ELF-1 (cell line): ENCODE results near the gene ERICH2.
A peak's percentile ranks its signal among the peaks of the same experiment; 100 is the strongest.

Experiments
- DNase-seq: peaks from one replicate; pipeline ENCODE4 v3.0.0-alpha.2; 2016; ENCODE audit warnings: low read depth, low spot score

The ERICH2 gene

DNA sequence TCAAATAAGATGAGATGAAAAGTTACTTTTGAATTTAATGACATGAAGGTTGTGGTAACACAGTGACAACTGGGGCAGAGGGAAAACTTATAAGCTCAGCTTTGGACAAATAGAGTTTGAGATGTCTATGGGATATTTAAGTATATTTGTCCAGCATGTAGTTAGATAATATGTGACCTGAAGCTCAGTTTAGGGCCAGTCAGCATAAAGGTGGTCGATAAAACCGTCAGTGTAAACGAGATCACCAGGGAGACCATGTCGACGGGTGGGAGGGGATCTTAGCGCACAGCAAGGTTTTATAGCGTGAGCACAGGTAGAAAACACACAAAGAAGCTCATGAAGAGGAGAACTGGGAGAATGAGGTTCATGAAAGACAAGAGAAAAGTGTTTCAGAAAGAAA lies 7.4 kb upstream of the ERICH2 start:
- no peak for DNase-seq

DNA sequence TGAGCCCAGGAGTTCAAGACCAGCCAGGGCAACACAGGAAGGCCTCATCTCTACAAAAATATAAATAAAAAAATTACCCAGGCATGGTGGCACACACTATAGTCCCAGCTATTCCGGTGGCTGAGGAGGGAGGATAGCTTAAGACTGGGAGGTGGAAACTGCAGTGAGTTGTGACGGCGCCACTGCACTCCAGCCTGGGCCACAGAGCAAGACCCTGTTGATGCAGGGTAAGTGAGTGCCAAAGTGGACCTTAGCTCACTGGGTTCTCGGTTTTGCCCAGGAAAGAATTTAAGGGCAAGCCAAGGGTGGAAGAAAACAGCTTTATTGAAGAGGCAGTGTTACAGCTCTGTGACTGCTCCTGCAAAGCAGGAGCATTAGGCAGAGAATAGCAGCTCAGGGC lies 6.9 kb upstream of the ERICH2 start:
- DNase-seq, result no peak

DNA sequence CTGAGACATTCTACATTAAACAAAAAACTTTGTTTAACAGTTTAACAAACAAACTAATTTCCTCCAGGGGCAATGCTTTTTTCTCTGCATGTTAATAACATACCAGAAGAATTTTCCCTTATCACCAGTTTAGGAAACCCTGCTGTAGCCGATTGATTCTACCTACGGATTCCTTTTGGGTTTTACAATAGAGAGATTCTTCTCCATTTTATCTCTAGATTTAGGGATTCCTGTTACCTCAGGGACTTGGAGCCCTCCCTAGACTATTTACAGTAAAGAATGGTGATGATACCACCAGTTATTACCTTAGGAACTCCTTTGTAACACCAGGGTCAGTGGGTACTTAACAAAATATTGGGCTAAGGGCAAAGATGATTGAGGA lies 5.3 kb upstream of the ERICH2 start:
- no peak for DNase-seq

DNA sequence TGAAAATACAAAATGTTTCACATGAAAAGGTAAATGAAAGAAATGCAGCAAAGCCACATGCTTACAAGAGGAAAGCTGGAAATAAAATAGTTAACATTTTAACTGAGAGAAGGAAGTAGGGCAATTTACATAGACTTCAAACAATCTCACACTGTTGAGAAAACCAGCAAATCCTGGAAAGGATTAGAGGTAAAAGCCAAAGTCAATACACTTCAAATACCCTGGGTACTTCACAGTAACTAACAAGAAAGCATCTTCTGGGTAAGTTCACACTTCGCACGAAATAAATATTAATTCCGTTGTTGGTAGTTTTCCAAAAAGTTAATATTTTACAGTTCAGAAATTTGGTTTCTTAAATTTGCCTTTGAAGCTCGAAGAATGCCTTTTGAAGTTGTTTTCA lies 3.5 kb upstream of the ERICH2 start:
- no peak for DNase-seq

DNA sequence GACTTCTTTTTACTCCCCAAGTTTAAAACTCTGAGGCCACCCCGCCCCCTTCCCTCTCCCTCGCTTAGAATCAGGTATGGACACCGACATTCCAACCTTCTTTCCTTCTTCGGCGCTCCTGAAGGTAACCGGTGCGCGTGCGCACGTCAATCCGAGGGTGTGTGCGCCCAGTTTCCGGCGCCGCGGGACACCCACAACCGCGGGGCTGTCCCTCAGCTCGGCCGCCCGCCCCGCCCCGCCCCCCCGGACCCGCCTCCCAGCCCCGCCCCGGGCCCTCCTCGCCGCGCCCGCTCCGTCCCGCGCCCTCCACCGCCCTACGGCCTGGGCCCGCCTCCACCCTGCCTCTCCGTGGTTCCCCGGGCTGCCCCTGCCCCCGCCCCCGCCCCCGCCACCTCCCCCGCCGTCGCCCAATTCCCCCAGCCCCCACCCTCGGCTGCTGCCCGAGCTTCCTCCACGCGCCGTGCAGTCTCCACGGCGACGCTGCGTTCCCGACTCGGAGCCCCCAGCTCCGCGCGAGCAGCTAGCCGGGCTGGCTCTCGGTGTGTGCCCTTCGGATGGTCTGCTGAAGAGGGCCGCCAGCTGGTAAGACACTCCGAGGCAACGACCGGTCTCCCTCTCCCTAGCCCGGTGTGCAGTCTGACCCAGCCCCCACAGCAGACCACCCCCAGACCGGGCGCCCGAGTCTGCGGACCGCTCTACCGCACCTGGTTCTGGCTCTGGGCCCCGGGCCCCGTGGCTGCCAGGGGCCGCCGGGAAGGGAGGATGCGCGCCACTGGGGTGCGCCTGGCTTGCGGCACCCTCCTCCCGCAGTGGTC lies 635 bp downstream of the ERICH2 start:
- peak; percentile 92 for DNase-seq

DNA sequence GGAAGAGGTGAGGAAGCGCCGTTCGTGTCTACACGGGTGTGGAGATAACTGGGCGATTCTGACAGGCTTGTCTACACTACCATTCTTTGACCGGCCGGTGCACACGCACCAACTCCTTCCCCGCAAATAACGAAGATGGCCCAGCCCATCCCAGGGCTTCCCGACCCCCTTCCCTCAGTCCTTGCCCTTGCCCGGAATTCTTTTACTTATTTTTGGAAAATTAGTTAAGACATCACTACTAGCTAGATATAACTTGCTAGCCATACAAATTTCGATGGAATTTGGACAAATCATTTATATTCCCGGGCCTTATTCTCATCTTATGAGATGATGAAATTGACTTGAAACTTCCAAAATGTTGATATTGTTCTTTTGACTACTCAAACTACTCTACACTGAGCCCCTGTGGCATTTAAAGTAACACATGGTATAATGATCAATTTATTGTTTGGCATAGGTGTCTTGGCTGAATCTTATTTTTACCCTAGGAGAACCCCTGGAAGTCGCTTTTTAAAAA lies 1.3 kb downstream of the ERICH2 start:
- no peak for DNase-seq

DNA sequence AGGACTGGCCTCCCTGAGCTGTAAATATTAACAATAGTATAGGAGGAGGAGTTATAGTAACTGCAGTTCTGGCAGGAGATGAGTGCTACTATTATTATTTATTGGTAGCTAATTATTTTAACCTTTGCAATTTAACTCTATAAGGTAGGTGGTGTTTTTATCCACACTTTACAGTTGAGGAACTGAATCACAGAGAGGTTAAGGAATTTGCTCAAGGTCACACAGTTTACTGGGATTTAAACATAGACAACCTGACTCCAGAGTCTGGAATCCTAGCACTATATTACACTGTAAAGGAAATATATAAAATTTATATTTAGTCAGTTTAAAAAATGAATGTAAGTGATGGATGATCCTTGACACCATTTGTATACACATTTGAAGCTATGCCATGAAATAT lies 2.1 kb downstream of the ERICH2 start:
- no peak for DNase-seq

DNA sequence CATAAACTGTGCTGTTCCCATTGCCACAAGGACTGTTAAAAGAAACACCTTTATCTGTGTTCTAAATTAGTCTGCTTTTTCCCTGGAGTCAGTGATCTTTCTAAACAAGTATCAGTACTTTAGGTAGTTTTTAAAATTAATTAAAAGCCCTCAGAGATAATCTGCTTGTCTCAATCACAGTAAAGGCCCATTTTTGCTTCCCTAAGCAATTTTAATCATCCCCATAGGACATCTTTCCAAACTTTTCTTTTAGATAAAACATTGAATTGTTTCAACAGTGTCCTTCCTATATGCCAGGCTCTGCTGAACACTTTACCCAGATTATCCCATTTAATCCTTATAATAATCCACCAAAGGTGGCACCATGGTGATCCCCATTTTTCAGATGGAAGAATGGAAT lies 3.9 kb downstream of the ERICH2 start:
- no peak for DNase-seq

DNA sequence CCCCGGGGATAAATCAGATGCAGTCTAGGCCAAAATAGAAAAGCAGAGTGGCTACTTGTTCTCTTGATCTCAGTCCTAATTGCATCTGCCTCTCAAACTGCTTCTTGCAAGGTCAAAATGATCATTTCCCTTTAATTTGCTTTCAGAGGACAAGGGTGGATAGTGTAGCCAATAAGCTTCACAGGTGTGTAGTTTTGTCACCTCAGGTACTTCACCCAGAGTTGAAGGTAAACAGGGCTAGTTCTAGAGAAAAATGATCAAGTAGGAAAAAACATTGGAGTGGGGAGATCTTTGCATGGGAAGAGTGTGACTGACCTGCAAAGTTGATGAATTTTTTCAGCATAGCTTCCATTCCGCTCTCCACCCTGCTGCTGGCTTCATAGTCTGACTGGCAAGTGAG lies 8.7 kb downstream of the ERICH2 start:
- no peak for DNase-seq

DNA sequence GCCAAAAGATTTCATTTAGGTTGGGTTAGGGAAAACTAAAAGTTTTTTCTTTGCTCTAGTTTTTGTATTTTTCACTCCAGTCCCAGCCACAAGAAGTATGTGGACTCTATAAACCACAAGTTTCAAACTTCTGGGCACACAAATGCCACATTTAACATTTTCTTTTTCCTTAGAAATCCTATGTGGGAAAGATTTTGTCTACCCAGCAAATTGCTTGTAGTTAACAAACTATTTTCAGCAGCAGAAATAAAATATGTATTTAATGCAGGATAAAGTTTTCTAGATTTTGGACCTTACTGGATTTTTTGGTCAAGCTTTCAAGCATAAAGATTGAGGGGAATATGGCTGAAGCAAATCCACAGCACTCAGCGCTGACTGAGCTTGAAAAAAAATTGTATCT lies 9.1 kb downstream of the ERICH2 start:
- no peak for DNase-seq

DNA sequence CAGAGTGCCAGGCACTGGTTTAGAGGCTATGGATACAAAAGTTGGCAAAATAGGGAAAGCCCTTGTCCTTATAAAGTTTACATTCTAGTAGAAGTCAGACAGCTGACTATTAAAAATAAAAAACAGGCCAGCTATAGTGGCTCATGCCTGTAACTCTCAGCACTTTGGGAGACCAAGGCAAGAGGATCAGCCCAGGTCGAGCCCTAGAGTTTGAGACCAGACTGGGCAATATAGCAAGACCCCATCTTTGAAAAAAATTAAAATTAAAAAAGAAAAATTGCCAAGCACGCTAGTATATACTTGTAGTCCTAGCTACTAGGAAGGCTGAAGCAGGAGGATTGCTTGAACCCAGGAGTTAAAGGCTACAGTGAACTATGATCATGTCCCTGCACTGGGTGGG lies 12.5 kb downstream of the ERICH2 start:
- DNase-seq, result no peak

DNA sequence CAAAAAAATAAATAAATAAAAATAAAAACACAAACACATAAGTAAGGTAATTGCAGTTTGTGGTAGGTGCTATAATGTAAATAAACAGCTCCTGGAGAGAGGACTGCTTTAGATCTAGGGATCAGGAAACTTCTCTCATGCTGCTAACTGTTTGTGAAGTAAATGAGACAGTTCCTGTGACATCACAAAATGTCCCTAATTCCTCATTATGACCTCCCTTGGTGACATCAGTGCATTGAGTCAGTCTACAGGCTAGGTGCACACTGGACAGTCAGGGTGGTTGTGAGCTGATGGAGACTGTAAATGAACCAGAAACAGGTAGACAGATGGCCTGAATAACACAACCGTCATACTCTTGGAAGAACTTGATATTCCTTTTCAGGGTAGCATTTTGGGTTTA lies 13.4 kb downstream of the ERICH2 start:
- DNase-seq, result no peak

DNA sequence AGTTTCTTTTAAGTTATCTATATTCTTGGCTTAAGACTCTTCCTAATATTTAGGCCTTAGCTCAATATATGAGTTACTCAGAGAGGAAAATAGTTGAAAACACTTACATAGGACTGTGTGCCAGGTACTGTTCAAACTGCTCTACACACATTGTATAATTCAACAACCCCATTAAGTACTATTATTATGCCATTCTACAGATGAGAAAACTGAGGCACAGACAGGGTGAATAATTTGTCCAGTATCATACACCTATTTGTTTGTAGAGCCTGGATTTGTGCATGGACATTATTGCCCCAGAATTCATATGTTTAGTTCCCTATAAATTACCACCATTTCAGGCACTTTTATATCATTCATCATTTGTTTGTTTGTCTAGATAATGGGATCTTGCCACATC lies 28.8 kb downstream of the ERICH2 start:
- no peak for DNase-seq

DNA sequence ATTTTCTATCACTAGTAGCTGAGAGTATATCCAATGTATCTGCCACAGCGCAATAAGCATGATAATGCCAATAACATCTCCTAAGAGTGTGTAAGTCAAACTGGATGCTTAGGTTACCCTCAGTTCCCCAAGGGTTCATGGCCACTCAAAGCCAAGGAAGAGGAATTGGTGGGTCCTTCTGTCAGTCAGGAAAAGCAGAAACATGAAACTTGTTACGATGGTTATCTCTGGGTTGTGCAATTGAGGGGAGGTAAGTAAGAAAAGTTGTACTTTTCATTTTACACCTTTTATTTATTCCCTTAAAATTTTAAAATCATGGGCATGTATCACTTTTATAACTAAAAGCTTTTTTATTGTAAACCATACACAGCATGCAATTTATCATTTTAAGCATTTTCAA lies 36.4 kb downstream of the ERICH2 start:
- no peak for DNase-seq

DNA sequence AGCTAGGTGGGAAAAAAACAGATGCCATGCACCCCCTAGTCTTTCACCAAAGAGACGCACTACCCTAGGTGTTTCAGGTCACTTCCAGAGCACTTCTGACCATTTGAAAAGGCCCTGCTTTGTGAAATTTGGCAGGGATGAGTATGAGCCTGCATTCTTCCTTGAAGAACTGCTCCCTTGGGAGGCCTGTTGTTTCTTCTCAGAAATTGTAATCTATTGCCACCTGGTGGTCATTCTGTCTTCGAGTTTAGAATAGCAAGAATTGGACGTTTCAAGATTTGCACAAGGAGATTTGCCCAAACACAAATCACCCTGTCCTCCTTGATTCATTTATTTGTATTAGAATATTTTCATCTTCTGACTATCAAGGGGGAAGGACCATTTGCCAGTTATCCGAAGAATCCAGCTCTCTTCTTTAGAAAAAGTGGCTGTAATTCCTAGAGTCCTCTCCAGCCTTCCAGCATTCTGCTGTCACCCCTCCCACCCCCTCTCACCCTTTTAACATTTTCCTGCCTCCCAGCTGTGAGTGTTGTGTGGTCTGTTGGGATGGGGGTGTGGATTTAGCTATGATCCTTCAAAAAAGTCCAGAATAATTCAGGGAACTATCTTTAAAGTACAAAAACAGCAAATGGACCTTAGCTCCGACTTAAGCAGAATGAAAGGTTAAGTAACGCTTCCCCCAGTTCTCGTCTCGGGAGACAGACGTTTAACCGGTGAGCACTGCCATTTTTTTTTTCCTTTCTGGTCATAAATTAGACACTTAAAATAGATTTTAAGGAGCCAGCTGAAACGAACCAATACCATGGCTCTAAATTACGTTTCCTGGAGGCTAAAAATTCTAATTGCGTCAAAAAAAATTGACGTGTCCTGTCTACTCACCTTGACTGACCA lies 42.8 kb downstream of the ERICH2 start:
- DNase-seq, result peak; percentile 77

DNA sequence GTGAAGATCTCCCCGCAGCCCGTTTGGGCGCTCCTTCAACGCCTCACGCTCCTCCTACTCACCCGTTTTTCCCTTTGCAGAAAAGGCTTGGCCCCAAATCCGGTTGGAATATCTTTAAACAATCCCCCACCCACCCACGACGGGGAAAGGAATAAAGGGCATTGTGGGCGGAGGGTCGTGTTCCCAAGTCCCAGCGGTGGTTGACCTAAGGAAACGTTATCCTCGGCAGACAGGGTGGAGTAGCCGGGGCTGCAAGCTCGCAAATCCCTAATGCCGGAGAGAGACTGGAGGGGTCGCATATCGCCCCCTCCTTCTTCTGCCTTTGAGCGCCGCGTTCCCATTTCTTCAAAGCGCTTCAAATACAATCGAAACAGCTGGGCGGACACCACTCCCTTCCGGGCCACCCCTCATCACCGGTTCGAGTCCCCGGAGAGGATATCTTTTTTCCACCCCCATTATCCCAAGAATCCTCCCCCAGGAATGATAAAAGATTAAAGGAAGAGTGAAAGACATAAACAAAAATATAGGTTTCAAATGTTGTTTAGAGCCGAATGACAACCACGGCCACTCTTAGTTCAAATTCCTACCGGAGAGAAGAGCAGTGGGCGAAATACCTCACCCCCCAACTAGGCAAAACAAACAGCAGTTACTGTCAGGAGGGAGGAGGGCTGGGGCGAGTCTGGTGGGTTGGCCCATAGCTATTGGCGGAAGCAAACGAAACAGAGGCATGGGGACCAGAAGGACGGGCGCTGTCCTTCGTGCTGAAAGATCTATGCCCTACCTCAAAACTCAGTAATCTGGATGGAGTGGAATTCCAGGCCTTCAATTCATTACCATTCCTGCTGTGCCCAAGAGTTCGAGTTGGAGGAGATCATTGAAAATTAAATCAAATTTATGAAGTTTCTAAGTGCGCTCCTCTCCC lies 43.7 kb downstream of the ERICH2 start:
- peak; percentile 95 for DNase-seq

DNA sequence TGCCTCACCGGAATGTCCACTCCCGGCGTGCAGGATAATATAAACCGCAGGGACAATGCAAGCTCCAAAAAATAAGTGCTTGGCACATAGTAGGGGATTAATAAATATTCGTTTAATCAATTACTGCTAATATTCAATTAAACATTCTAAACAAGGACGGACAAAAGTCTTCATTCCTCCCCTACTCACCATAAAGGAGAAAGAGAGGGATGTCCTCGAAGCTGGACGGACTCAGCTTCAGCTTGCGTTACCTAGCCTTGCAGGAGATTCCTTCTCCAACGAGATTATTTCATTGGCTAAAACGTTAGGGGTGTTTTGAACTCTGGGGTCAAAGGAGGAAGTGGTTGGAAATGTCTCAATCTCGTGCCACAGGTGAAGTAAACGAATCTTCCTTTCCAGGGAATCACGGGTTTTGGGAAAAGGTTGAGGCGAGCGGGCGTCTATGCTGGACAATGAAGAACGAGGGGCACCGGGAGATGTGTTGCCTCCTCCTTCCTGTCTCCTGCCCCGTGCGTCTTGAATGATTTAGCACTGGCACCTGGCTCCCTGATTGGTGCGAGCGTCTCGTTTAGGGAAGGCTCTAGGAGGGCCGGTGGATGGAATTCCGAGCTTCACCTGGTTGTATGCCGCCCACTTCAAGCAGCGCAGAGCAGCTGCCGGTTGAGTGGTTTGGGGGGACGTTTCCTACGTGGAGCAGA lies 44.5 kb downstream of the ERICH2 start:
- DNase-seq, result peak; percentile 71

DNA sequence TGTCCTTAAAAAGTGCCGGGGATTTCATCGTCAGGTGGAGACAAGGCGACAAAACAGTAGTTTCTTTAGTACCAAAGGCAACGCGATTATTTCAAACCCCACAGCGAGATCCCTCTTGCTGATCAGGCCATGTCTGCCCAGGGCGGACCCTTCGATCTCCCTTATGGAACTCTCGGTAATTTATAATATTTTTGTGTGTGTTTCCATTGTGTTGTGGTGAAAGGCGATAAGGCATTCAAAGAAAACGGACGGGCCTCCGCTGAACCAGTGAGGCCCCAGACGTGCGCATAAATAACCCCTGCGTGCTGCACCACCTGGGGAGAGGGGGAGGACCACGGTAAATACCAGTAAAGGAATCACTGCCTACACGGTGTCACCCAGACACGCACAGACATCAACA lies 45.1 kb downstream of the ERICH2 start:
- DNase-seq, result no peak

DNA sequence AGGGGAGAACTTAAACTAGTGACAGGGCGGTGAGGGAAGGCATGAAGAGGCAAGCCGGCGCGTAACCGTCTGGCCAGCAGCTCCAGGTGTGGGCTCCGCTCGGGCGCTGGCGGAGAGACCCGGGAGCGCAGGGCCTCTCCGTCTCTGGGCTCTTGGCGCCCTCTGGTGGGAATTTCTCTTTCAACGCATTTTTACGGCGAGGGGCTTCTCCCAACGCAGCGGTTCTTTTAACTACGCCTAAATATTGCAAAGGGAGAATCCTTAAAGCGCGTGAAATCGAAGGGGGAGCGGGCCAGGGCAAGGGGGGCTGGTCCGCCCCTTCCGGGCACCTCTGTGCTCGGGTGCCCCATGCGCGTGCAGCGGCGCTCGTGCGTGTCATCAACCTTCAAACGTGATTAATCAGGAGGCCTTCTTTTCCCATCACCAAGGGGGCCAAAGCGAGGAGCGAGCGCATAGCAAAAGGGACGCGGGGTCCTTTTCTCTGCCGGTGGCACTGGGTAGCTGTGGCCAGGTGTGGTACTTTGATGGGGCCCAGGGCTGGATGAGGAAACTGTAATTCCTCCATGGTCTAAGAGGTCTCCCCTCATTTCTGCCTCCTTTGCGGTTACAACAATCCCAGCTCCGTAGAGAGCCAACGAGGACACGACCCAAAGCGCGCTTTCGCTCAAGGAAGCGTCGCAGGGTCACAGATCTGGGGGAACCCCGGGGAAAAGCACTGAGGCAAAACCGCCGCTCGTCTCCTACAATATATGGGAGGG lies 45.7 kb downstream of the ERICH2 start:
- DNase-seq, result peak; percentile 94

DNA sequence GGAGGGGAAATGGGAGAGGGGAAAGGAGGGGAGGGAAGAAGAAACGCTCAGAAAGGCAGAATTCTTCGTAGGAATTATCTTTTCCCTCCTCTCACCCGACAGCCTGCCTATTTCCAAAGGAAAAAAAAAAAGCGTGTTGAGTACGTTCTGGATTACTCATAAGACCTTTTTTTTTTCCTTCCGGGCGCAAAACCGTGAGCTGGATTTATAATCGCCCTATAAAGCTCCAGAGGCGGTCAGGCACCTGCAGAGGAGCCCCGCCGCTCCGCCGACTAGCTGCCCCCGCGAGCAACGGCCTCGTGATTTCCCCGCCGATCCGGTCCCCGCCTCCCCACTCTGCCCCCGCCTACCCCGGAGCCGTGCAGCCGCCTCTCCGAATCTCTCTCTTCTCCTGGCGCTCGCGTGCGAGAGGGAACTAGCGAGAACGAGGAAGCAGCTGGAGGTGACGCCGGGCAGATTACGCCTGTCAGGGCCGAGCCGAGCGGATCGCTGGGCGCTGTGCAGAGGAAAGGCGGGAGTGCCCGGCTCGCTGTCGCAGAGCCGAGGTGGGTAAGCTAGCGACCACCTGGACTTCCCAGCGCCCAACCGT lies 46.4 kb downstream of the ERICH2 start, which contains the start of gene GAD1:
GAD1 (plus strand) TSS at position 384 of the 589 bp plus-strand sequence. CDS start 1,705 bp downstream, outside the sequence.
- DNase-seq, result peak; percentile 64
